C4-2B (cell line): ENCODE results near the gene ITGAD.

ENCODE experiments used
- H3K27ac ChIP-seq: fragments of 450-650 bp; 2 replicates; pipeline ENCODE4 v1.5.1; 2017
- ZFX ChIP-seq: fragments of 450-650 bp; IDR thresholded peaks from 2 replicates; pipeline ENCODE4 v1.6.1; 2017
- TF ChIP-seq, protein P1 (sequence below): fragments of 450-650 bp; conservative IDR thresholded peaks from 2 replicates; pipeline ENCODE4 v1.5.1; 2017; ENCODE audit warnings: mild to moderate bottlenecking

The ITGAD gene

DNA sequence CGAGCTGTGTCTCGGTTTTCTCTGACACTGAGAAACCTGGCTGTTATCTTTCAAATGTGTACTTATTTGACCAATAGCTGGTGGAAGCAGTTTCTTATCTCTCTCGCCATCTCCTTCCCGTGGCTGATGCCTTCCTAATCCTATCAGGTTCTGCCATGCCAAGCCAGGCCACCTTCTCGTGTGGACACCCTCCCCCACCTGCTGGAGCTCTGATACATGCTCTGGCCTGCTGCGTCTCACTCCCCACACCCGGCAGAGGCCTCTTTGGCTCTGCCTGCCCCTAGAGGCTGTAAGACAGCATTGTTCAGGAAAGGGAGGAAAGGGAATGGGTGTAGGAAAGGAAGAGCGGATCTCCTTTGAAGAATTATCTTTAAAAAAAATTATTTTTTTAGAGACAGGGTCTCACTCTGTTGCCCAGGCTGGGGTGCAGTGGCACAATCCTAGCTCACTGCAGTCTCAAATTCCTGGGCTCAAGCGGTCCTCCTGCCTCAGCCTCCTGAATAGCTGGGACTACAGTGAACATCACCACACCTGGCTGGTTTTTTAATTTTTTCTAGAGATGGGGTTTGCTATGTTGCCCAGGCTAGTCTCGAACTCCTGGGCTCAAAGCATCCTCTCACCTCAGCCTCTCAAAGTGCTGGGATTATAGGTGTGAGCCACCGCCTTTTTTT, 58.7 kb downstream of the ITGAD start:
- H3K27ac ChIP-seq, result peak overlapping the region; percentile 54
- TF ChIP-seq, protein P1, sequence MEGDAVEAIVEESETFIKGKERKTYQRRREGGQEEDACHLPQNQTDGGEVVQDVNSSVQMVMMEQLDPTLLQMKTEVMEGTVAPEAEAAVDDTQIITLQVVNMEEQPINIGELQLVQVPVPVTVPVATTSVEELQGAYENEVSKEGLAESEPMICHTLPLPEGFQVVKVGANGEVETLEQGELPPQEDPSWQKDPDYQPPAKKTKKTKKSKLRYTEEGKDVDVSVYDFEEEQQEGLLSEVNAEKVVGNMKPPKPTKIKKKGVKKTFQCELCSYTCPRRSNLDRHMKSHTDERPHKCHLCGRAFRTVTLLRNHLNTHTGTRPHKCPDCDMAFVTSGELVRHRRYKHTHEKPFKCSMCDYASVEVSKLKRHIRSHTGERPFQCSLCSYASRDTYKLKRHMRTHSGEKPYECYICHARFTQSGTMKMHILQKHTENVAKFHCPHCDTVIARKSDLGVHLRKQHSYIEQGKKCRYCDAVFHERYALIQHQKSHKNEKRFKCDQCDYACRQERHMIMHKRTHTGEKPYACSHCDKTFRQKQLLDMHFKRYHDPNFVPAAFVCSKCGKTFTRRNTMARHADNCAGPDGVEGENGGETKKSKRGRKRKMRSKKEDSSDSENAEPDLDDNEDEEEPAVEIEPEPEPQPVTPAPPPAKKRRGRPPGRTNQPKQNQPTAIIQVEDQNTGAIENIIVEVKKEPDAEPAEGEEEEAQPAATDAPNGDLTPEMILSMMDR, result peak; percentile 85
- no peak for TF ChIP-seq ZFX

DNA sequence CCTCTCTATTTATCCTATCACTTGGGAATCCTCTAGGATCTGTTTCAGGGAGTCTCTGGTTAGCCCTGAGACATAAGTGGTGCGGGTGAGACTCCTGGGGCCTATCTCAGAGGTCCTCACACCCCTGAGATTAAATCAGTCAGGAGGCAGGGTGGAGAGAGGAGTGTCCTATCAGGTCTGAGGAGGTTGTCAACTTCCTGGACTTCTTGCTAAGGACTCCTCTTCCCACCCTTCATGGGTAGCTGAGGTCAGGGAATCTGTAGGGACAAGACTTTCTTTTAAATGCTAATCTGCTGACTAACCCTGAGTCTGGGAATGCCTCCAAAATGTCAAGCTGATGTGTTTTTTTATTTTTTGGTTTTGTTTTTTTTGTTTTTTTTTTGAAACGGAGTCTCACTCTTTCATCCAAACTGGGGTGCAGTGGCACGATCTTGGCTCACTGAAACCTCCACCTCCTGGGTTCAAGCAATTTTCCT, 59.5 kb downstream of the ITGAD start:
- TF ChIP-seq ZFX, result no peak
- TF ChIP-seq, protein P1, result no peak
- peak overlapping the region; percentile 54 for H3K27ac ChIP-seq

DNA sequence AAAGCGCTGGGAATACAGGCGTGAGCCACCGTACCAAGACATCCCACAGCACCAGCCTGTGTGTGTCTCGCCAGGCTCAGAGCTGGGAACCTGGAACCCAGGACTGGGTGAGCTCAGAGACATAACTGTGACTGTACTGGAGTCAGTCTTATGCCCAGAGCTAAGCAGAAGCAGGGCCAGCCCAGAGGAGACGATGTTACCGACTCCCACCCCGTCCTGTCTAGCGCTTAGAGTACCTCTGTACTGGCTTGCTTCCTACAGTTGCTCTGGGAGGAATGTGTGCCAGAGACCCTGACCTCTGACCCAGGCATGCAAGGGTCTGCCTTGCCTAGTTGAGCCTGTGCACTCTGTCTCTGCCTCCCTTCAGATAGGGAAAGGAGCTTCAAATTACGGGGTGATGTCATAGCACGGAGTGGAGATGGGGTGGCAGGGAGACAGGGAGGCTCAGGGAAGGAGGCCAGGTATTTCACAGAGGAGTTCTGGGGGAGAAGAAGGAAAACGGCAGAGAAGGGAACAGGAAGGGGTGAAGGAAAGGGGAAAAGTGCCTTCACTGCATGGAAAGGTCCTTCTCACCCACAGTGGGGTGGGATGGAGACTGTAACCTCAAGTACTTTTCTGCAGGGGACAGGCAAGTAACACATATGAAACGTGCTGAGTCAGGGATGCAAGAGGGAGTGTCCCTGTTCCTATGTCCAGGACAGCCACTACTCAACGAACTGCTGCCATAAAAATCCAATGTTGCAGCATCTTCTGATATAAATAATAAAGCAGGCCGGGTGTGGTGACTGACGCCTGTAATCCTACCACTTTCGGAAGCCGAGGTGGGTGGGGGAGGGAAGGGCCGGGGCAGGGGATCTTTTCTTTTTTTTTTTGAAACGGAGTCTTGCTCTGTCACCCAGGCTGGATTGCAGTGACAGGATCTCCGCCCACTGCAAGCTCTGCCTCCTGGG, 60.4 kb downstream of the ITGAD start:
- no peak for TF ChIP-seq ZFX
- TF ChIP-seq, protein P1, result no peak

GRCh38 chr16:31455601-31456314, 62.6 kb downstream of the ITGAD start:
- no peak overlapping the region for H3K27ac ChIP-seq
- TF ChIP-seq, protein P1, result peak; percentile 34
- TF ChIP-seq ZFX, result no peak

More for the DNA sequence above, 60.4 kb downstream of the ITGAD start:
- peak overlapping the region; percentile 54 for H3K27ac ChIP-seq

DNA sequence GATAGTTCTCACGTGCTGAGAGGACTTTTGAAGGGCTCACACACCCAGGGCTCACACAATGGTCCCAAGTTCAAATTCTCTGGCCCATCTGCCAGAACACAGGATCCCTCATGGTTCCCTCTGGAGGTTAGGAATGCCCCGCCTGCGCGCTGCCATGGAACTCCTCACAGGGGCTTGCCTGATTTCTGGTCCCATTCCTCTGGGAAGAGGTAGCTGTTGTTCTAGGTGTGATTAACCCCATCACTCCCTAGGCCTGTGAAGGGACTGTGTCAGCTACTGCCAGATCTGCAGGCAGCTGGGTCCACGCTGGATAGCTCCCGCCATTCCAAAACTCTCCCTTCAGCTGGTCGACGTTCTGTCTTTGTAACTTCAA, 63.8 kb downstream of the ITGAD start:
- TF ChIP-seq, protein P1, result no peak
- no peak for TF ChIP-seq ZFX
- no peak overlapping the region; the same call in 1 of the 2 replicates for H3K27ac ChIP-seq

GRCh38 chr16:31458073-31458843, 65.1 kb downstream of the ITGAD start:
- H3K27ac ChIP-seq, result peak overlapping the region; percentile 97
- TF ChIP-seq, protein P1, result no peak
- no peak for TF ChIP-seq ZFX
